ENCODE measurements around the gene SYVN1. TPM values are rescaled to one million over a fixed set of nuclear protein-coding genes. Genes with fewer than 3 reads are reported as not detected.

SYVN1 gene
- total RNA-seq, 2 donors from 2014 or later = 29.1 to 52.0 TPM

GRCh38 chr11:65135633-65136145 lies 1.4 kb upstream of the SYVN1 start:
- no peak for DNase-seq (ENCODE audit: low spot score)
- H3K27me3 ChIP-seq = no peaks in the 10 kb centered on the region
- peaks cover 22% of the 10 kb centered on the region for H3K36me3 ChIP-seq
- peaks cover 0 to 35% of the 10 kb centered on the region in 2 donors for H3K4me1 ChIP-seq
- H3K4me3 ChIP-seq = peak overlapping the region; percentile 99 to 100
- H3K9me3 ChIP-seq = no peaks in the 10 kb centered on the region
- TF ChIP-seq CTCF (IDR thresholded peaks at IDR 0.05) = no peak
- peak overlapping the region; percentile 97 for H3K27ac ChIP-seq

- Histone ChIP-seq H3K27ac (peak overlapping the region; percentile 97), H3K27me3 (no peaks in the 10 kb centered on the region), H3K36me3 (peaks cover 28% of the 10 kb centered on the region), H3K9me3 (no peaks in the 10 kb centered on the region), H3K4me3 (peak overlapping the region; percentile 99 to 100), H3K4me1 (peaks cover 0 to 35% of the 10 kb centered on the region in 2 donors)
- DNase-seq (ENCODE audit: low spot score) = peak; percentile 94
- TF ChIP-seq CTCF (IDR thresholded peaks at IDR 0.05) = no peak
These were observed 773 bp upstream of the SYVN1 start for GRCh38 chr11:65134952-65135632.

DNA sequence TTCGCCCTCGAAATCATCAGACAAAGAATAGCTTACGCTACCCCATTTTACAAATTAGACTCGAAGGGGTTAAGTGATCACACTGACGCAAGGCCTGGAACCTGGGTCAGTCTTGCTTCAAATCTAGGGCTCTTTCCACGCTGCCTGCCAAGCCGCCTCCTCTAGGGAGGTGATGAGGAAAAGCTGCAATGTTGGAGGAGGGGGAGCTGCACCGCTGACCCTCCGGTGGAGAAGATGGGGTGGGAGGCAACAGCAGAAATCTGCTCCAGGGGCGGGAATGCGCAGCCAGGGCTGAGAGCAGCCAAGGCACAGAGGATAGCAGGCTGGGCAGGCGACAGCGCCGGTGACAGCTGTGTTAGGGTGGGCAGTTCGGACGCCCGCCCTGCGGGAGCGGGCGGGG lies 595 bp downstream of the SYVN1 start:
- H3K9me3 ChIP-seq = no peaks in the 10 kb centered on the region
- peaks cover 42% of the 10 kb centered on the region for H3K36me3 ChIP-seq
- H3K27me3 ChIP-seq = no peaks in the 10 kb centered on the region
- H3K4me3 ChIP-seq = peak overlapping the region; percentile 99 to 100
- peaks cover 0 to 35% of the 10 kb centered on the region in 2 donors for H3K4me1 ChIP-seq
- peak overlapping the region; percentile 97 for H3K27ac ChIP-seq
- TF ChIP-seq CTCF (IDR thresholded peaks at IDR 0.05) = no peak
- DNase-seq (ENCODE audit: low spot score) = no peak

DNA sequence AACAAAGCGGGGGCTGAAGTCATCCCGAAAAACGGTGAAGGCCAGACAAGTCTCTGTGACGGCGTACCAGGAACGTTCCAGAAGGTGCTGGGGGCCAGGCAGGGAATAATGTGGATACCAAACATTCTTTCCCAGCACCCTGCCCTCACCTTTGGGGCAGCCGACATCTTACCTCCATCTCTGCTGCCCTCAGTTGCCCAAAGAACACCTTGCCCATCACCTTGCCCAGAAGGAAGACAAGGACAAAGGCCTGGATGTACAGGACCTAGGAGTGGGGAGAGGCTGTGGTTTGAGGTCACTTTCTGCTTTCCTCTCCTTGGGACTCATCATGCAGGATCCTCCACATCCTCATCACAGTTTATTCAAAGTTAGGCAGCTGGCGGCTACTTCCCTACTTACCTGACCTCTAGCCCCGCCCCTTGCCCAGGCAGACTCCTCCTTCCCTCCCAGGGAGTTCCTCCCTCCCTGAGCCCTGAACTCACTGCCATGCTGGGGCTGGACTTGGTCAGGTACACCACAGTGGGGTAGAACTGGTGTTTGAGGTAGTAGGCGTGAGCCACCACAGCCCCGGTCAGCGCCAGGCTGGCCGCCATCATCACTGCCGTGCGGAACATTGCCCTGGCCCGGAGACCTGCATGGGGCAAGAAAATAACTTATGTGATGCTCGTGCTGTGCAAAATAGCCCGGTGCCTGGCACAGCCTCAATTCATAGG lies 1.2 kb downstream of the SYVN1 start:
- peaks cover 47% of the 10 kb centered on the region for H3K36me3 ChIP-seq

More for the DNA sequence above, 1.2 kb downstream of the SYVN1 start:
- TF ChIP-seq CTCF (IDR thresholded peaks at IDR 0.05) = no peak
- Histone ChIP-seq H3K4me1 (peaks cover 0 to 35% of the 10 kb centered on the region in 2 donors), H3K9me3 (no peaks in the 10 kb centered on the region), H3K27ac (peak overlapping the region; percentile 97), H3K27me3 (no peaks in the 10 kb centered on the region), H3K4me3 (peak overlapping the region; percentile 99 to 100)
- no peak for DNase-seq (ENCODE audit: low spot score)
